ENCODE data around the gene SETDB2. TPM values are rescaled to one million over a fixed set of nuclear protein-coding genes. Genes with fewer than 3 reads are reported as not detected.

Gene SETDB2
- total and polyA plus RNA-seq, 10 of the 15 experiments (the other 5 are each of a cell fraction or from before 2014, with no cell fraction given): 1.2 to 10.0 (median 7.4) TPM

- TF ChIP-seq REST (IDR thresholded peaks at IDR 0.05; ENCODE audit: low read depth, low read length) (no peak), ZNF207 (IDR thresholded peaks at IDR 0.05; ENCODE audit: borderline replicate concordance) (no peak), BHLHE40 (IDR thresholded peaks at IDR 0.05; ENCODE audit: borderline replicate concordance in 1 of 2, low read depth in 2 of 2, low read length in 1 of 2) (no peak), NR2F1 (conservative IDR thresholded peaks at IDR 0.05) (no peak), ASH2L (IDR thresholded peaks at IDR 0.05; ENCODE audit: borderline replicate concordance, low read depth) (no peak)
- TF ChIP-seq, protein P1, sequence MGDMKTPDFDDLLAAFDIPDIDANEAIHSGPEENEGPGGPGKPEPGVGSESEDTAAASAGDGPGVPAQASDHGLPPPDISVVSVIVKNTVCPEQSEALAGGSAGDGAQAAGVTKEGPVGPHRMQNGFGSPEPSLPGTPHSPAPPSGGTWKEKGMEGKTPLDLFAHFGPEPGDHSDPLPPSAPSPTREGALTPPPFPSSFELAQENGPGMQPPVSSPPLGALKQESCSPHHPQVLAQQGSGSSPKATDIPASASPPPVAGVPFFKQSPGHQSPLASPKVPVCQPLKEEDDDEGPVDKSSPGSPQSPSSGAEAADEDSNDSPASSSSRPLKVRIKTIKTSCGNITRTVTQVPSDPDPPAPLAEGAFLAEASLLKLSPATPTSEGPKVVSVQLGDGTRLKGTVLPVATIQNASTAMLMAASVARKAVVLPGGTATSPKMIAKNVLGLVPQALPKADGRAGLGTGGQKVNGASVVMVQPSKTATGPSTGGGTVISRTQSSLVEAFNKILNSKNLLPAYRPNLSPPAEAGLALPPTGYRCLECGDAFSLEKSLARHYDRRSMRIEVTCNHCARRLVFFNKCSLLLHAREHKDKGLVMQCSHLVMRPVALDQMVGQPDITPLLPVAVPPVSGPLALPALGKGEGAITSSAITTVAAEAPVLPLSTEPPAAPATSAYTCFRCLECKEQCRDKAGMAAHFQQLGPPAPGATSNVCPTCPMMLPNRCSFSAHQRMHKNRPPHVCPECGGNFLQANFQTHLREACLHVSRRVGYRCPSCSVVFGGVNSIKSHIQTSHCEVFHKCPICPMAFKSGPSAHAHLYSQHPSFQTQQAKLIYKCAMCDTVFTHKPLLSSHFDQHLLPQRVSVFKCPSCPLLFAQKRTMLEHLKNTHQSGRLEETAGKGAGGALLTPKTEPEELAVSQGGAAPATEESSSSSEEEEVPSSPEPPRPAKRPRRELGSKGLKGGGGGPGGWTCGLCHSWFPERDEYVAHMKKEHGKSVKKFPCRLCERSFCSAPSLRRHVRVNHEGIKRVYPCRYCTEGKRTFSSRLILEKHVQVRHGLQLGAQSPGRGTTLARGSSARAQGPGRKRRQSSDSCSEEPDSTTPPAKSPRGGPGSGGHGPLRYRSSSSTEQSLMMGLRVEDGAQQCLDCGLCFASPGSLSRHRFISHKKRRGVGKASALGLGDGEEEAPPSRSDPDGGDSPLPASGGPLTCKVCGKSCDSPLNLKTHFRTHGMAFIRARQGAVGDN (IDR thresholded peaks at IDR 0.05): no peak
These were observed 6.4 kb upstream of the SETDB2 start (continued) for GRCh38 chr13:49437705-49438104.

Measured in GM12878 (cell line).